GM18907 (cell line): ENCODE measurements around the gene GRIK3.
"Not testable (repeated sequence)": the region's sequence is repeated elsewhere in the genome, so short reads cannot be mapped to it uniquely, and the experiment has no call there.

Experiments
- ATAC-seq: cut with Tn5 transposase; IDR thresholded peaks from one replicate; pipeline ENCODE4 v1.9.1; 2021; ENCODE audit warnings: mild to moderate bottlenecking, moderate library complexity; ENCODE audit not compliant: unreplicated experiment

GRIK3 gene

DNA sequence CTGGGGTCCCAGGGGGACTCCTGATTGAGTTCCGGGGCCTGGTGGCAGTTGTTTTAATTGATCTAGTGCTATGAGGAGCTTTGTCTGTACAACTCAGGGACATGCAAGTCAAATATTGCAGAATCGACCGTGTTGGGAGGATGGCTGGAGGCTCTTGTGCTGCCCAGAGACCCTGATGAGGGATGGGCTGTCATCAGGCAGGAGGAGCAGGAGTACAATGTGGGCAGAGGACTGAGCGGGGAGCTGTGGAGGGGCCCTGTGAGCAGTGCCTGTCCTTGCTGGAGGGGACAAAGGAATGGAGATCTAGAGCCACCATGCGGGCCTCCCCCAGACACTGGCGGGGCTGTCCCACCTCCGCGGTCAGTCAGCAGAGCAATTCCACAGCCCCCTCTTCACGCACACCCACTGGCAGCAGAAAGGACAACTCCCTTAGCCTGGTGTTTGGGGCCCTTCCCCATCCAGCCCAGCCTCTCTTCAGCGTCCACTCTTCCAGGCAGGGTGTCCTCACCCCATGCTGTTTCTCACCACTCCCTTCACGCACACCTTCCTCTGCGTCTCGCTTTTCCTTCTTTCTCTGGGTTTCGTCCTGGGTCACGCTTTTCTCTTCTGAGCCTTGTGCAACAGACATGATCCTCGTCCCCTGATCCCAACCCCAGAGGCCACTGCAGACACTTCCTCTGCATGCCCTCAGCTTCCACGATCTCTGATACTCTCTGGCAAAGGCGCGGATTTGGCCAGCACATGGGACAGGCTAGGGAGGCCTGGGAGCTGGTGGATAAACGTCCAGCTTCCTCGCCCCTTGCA, 122.6 kb downstream of the GRIK3 start:
- ATAC-seq: no peak

DNA sequence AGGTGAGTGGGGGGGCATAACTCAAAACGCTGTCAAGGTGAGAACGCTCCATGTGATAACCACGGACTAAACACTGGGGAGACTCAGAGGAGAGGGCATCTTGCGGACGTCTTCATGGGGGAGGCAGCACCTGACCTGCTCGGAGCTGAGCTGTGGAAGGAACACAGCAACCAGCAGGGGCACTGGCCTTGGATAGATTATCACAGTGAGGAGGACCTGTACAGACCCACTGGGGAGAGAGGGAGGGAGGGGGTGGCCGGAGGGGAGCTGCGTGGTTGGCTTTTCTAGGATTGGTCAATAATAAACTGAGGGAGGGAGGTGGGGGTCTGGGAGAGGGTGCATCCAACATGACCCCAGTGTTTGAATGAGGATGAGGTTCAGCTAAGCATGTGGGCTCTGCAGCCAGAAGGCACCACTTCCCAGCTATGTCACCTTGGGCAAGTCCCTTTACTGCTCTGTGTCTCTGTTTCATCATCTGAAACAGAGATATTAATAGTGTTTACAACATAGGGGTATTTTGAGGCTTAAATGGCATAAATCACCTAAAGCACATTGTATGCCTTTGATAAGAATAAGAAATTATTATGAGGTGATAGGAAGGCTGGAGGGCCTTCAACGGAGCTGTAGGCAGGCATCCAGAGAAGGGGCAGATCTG, 123.3 kb downstream of the GRIK3 start:
- no peak for ATAC-seq

DNA sequence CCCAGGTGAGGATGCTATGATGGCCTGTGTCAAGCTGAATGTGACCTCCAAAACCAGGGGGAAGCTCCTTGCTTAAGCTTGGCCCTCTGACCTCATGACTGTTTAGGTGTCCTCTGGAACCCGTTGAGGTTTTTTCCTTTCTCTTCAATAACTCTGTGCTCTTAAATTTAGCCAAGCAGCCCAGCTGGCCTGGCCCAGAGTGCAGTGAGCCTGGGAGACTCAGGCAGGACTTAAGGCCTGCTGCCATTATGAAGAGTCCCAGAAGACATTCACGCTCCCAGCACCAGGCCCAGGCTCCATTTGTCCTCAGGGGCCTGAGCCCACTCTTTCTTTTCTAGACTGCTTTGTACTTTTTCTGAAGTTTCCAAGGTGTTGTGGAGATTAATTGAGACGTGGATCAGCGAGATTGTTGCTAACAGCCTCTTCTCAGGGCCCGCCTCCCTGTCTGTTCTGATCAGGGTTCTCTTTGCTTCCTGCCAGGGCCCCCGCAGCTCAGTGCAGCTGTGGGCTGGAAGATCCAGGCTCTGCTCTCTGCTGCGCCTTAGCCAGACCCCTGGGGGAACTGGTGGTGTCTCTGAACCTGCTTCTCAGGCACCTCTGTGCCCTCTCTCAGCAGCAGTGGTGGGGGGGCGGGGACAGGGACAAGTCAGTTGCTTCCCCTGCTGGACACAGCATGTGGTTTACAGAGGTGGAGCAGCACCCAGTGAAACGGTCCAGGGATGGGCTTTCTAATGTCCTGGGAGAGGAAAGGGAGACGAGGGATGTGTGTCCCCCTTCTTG, 124.2 kb downstream of the GRIK3 start:
- ATAC-seq: no peak

DNA sequence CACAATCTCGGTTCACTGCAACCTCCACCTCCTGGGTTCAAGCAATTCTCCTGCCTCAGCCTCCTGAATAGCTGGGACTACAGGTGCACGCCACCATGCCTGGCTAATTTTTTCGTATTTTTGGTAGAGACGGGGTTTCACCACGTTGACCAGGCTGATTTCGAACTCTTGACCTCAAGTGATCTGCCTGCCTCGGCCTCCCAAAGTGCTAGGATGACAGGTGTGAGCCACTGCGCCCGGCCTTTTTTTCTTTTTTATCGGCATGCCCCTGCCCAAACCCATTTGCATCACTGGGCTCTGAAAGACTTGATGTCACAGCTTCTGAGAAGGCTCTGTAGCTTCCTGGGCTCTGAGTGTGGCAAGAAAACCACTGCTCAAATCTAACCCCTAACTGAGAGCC, 125.0 kb downstream of the GRIK3 start:
- ATAC-seq: not testable (repeated sequence)

DNA sequence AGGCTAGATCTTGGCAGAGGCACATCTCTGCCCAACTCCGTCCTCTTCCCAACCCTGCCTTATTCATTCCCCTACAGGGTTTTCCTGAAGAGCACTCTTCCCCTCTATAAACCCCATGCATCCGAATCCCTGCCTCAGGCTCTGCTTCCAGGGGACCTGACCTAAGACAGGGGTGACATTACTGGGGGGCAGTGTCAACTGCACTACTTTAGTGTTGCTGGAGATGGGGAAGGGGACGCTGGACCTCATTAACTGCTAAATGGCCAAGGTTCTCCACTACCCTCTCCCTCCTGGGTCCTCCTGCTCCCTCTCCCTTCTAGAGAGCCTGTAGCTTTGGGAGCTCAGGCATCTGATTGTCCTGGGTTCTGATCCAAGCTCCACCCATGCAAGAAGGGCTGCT, 126.2 kb downstream of the GRIK3 start:
- ATAC-seq: no peak

DNA sequence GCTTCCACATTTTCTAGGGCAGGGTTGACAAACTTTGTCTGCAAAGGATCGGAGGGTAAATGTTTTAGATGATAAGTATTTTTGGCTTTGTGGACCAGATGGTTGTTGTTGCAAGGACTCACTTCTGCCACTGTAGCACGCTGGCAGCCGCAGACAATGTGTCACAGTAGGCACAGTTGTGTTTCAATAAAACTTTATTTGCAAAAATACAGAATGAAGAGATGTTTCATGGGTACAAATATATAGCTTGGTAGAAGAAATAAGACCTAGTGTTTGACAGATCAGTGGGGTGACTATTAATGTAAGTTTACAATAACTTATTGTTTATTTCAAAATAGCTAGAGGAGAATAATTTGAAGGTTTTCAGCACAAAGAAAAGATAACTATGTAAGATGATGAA, 127.8 kb downstream of the GRIK3 start:
- no peak for ATAC-seq

DNA sequence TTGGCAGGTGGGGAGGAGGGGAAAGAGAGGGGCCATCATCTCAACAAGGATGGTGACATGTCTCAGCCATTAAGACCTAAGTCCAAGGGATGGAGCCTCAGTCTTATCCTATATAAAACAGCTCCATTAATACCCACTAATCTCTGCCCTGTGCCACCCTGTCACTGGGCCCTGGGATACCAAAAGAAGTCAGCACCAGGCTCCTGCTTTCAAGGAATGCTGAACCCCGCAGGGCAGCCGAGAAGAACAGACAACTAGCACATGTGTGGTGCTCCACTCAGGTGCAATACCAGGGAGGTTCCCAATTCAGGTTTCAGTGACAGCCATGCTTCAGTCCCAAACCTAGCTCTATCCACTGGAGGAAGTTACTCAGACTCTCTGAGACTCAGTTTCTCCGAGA, 128.4 kb downstream of the GRIK3 start:
- ATAC-seq: no peak

DNA sequence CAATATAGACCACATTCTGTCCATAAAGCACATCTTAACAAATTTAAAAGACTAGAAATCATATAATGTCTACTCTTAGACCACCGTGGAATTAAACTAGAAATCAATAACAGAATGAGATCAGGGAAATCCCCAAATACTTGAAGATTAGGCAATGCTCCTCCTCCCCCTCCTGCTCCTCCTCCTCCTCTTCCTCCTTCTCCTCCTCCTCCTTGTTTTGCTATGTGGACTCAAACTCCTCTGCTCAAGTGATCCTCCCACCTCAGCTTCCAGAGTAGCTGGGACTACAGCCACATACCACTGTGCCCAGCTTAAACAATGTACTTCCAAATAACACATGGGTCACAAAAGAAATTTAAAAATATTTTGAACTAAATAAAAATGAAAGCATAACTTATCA, 134.2 kb downstream of the GRIK3 start:
- no peak for ATAC-seq

DNA sequence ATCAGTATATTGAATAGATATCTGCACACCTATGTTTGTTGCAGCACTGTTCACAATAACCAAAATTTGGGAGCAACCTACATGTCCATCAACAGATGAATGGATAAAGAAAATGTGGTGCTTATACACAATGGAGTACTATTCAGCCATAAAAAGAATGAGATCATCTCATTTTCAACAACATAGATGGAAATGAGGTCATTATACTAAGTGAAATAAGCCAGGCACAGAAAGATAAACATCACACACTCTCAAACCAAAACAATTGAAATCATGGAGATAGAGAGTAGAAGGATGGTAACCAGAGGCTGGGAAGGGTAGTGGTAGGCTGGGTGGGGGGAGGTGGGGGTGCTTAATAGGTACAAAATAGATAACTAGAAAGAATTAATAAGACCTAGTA, 136.5 kb downstream of the GRIK3 start:
- ATAC-seq: not testable (repeated sequence)

DNA sequence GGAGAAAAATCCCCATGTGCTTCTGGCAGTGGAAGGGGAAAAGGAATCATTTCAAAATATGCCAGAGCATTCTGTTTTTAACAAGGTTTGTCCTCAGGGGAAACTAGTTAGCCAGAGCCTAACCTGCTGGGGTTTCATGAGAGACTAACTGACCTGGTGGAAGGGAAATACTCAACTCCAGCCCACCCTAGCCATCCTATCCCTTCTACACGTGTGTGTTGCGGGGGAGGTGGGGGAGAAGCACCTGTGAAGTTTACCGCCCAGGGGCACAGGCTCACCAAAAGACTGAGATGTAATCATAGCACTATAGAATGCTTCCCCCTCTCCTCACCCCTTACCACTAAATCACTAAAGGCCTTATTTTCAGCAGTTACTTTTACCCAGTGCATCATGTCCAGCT, 139.5 kb downstream of the GRIK3 start:
- ATAC-seq: no peak

DNA sequence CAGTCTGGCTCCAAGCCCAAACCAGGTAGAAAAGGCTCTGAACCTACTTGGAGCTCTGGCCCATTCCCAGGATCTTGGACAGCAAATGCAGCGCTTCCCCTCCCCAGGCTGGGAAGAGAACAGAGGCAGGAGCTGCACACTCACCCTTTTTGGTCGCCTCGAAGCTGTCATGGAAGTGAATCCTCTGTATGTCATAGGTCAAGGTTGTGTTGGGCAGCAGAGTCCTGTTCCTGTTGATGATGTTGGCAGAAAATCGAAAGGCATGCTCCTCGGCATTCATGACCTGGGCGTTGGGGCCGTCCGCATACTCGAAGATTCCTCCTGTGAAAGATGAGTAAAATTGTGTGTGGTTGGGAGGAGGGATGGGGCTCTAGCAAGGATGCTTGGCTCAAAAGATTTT, 143.5 kb downstream of the GRIK3 start:
- ATAC-seq: no peak

DNA sequence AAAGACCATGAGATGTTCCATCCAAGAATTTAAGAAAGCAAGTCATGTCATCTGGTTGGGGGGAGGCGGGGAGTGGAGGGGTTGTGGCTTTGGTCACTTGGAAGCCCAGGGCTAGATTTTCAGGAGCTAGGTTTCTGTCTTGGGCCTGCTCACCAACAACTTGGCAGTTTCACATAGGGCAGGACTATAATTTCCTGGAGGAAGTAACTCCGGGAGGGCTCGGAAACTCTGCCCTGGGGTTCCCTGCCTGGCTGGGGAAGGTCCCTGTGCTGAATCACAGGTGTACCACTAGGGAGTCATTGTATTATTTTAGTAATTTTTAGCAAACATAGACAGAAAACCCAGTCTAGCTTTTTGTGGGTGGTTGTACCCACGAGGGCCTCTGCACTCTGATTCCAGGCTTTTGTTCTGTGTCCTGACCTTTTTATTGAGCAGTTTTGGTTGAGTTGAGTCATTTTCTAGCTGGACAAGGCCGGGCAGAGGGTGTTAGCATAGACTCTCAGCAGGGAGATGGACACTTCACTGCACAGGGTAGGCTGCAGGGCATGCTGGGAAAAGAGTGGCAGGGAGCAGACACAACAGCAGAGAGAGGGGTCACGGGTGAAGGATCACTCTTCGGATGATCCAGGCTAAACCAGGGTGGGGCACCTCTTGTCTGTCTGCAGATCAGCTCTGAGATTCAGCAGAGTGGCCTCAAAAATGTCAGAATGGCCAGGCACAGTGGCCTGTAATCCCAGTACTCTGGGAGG, 144.7 kb downstream of the GRIK3 start:
- ATAC-seq: no peak

DNA sequence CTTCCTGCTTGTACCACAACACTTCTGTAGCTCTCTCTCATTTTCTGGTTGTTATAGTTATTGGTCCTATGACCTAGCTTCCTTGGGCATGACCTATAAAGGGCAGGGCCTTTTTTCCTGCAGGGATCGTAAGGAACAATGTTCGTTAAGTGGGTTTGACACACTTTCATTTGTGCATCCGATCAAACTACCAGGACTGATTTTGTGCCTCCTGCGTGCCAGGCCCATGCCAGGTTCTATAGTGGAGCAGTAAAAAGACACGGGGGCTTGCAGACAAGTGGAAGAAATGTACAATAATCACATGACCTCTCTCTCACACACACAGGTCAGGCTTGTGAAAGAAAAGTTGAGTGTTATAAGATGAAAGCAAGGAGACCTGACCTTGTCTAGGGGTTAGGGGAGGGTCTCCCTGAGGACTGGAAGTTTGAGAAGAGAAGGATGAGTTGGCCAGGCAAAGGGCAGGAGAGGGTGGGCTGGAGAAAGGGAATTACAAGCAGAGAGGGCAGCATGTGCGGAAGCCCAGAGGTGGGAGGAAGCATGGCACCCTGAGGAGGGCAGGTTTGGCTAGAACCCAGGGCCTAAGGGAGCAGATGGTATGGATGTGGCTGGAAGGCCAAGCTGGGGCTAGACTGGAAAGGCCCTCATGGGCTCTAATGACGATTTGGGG, 145.4 kb downstream of the GRIK3 start:
- no peak for ATAC-seq

DNA sequence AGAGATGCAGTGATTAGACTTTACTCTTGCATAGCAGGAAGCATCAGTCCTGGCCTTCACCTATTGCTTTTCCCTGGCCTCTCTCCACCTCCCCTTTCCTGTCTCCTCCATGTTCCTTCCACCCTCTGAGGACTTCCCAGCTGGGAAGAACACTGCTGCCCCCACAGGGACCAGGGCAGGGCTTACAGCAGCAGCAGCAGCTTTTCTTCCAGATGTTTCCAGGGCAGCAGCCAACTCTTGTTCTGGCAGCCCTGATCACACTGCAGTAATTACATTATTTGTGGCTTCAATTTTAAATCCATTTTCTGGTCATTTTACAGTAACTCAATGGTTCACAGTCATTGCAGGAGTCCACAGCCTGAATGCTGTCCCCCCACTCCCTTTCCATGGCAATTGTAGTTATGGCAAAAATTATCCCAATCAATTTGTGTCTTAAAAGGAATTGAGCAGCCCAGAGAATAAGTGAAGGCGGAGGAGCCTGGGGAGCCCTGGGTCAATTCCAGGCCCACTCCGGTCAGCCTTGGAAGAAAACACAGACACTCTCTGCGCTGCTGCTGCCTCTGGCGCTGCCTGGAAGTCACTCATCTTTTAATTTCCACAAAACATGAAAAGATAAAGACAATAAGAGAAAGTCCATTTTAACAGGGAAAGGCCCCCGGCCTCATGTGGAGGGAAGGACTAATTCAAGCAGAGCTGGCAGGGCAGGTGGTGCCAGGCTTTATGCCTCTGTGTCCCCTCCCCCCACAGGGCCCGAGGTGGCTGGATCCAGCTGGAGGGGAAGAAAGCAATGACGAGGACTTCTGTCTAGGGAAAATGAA, 148.6 kb downstream of the GRIK3 start:
- no peak for ATAC-seq

DNA sequence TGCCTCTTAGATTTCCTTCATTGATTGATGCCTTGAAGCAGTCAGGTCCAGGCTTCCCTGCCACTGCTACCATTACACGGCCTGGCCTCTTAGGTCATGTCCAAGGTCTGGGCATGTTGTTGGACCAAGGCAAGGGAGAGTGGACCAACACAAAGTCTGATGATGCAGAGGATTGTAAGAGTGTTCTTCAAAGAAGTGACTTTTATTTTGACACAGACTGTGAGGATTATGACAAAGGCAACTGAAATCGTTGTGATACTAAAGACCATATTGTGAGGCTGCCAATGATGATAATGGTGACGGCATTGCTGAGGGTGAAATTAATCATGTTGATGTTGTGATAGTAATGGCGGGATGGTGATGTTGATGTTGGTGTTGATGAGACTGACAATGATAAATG, 149.5 kb downstream of the GRIK3 start:
- ATAC-seq: no peak

DNA sequence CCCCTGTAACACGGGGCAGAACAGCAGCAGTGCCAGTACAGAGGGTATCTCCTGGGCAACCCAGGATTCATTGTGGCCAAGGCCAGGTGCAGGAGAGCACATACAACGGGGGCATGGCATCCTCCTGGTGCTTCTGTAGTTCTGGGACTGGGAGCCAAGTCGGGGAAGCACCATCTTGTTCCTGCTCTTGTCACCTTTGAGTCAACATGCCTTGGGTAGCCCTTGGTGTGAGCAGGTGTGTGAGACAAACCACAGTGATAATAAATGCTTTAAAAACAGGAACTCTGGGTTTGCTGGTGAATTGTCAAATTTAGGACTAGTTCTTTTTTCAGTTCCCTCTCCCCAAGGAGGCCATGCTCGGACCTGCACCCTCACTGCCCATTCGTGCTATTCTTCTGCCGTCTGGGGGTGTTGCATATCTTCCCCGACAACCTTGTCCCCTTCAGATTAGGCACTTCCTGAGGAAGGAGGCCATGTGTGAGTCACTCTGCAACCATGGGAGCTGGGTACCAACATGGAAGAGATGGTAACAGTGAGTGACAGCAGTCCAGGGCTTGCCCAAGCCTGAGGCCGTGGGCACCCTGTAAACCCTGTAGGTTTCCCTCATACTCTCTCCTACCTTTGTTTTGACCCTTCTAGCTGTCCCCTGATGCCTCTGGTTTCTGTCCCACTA, 150.2 kb downstream of the GRIK3 start:
- ATAC-seq: no peak

DNA sequence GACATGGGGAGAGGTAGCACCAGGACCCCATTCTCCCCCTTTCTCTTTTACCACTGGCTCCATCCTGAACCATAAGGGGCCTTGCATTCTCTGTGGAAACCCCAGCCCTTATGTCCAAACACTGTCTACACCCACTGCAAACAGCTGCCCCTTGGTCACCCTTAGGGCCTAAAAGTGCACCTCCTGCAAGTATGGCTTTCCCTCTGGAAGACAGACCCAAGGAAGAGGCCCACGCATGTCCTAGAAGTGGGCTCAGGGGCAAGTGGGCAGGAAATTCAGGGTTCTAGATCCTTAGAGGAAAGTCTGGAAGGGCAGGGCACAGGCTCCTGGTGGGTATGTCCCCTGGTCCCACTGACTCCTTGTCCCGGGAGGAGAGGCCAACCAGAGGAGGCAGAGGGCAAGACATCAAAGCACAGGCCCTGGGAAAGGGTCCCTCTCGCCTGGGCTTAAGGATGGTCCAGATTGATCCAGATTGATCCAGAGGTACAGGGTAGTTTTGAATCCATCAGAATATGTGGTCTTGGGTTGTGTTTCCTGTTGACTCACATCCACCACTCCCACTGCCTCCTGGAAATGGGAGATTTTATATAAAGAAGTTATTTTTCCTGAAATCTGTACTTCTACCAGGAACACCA, 150.9 kb downstream of the GRIK3 start:
- ATAC-seq: no peak

DNA sequence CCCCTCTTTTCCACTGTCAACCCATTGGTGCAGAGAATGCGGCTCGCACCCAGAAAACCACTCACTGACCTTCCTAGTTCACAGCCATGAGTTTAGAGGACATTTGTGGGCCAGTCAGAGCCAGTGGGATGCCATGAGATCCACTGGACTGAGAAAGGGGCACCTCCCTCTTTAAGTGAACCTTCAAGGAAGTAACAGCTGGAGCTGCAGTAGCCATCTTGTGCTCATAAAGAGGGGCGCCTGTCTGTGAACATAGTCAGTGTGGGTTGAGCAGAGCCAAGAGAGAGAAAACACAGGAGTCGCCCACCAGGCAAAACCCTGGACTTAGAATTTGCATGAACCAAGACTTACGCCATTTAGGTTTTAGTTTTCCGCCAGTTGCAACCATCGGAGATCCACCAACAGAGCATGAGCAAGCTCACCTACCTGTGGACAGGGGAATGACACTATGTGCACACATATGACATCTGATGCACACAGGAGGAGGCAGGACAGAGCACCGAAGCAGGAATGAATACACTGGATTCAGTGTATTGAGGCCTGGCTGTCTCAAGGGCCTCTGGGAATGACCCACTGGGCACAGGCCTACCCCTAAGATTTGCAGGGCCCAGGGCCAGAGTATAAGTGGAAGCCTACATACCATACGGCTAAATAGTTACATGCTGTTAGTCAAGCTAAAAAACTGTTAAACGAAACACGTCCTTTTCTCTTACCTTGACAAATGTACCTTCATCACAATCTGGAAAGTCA, 151.6 kb downstream of the GRIK3 start:
- no peak for ATAC-seq
